Sigmoid colon (tissue), 7 donors: ENCODE data around the gene LARGE1. TPM values are rescaled to one million over a fixed set of nuclear protein-coding genes. Genes with fewer than 3 reads are reported as not detected.

Experiments used
- DNase-seq: peaks from one replicate; pipeline ENCODE4 v3.0.0-alpha.2; 2019
- H3K27ac ChIP-seq, 4 donors: fragments of 200-600 bp; sonication (generic); one replicate each; pipeline ENCODE4 v1.5.1; 2016 to 2019; ENCODE audit warnings: mild to moderate bottlenecking in 1 of 4
- H3K27me3 ChIP-seq, 3 donors: fragments of 200-600 bp; sonication (generic); one replicate each; pipeline ENCODE4 v1.5.1; 2019; ENCODE audit warnings: mild to moderate bottlenecking in 1 of 3
- H3K36me3 ChIP-seq, 4 donors: fragments of 200-600 bp; sonication (generic); one replicate each; pipeline ENCODE4 v1.5.1; 2016 to 2019
- H3K4me1 ChIP-seq, 4 donors: fragments of 200-600 bp; sonication (generic); one replicate each; pipeline ENCODE4 v1.5.1; 2017 to 2019
- H3K4me3 ChIP-seq, 4 donors: fragments of 200-600 bp; sonication (generic); one replicate each; pipeline ENCODE4 v1.5.1; 2017 to 2019; ENCODE audit warnings: mild to moderate bottlenecking in 2 of 4, moderate library complexity in 1 of 4
- H3K9me3 ChIP-seq, 4 donors: fragments of 200-600 bp in 3 of 4; sonication (generic) in 3 of 4; one replicate each; pipeline versions ENCODE4 v1.5.1 to v1.6.1; 2013 to 2019
- CTCF ChIP-seq, 4 experiments: fragments of 450-650 bp in 3 of 4; fragments of 200-600 bp in 1 of 4; IDR thresholded peaks; one replicate each; pipeline ENCODE4 v1.5.1; 2016 to 2019; ENCODE audit warnings: antibody characterized with exemption in 4 of 4, mild to moderate bottlenecking in 3 of 4, moderate library complexity in 2 of 4
- EP300 ChIP-seq, 4 donors: sonication (generic); formaldehyde crosslinking; IDR thresholded peaks; one replicate each; pipeline ENCODE4 v1.6.1; 2017; ENCODE audit warnings: antibody characterized with exemption in 4 of 4
- POLR2A ChIP-seq, 2 donors: fragments of 450-650 bp; IDR thresholded peaks; one replicate each; pipeline ENCODE4 v1.6.1; 2016; ENCODE audit warnings: antibody characterized with exemption in 2 of 2, mild to moderate bottlenecking in 2 of 2, moderate library complexity in 2 of 2
- POLR2AphosphoS5 ChIP-seq, 4 donors: sonication (generic); formaldehyde crosslinking; IDR thresholded peaks; one replicate each; pipeline ENCODE4 v1.6.1; 2017; ENCODE audit warnings: antibody characterized with exemption in 4 of 4
- WGBS, 2 donors: extraction: QIAGEN DNeasy Blood & Tissue Kit; methylation state at CpG; one replicate each; pipeline ENCODE4 v1.1.7; 2013; 5-methylcytosine and 5-hydroxymethylcytosine counted together
- intact Hi-C: fragments of 100-400 bp; cut with DNase I; formaldehyde crosslinking; loops from one replicate; pipeline ENCODE4 v1.15.1; 2023
- polyA plus RNA-seq, 3 donors: library from polyadenylated mRNA; stranded (reverse); fragments of 200-250 nt; gene quantifications; one replicate each; pipeline ENCODE4 v1.2.3, GENCODE V29; 2013
- total RNA-seq, 4 donors: library from RNA; depleted of rRNA; stranded (reverse); fragments of >200 nt; gene quantifications; one replicate each; pipeline ENCODE4 v1.1.0, GENCODE V29; 2016
- donor health status: healthy with polysubstance abuse.
- donor health status: Bipolar disorder and iron deficiency.
- donor health status: healthy.

LARGE1 gene
- total and polyA plus RNA-seq, 7 donors: 5.8 to 74.4 (median 38.0) TPM

- DNase-seq: no peak
- H3K27ac ChIP-seq: no peak overlapping the region
- intact Hi-C loops: no loop called here
- peaks cover 0 to 32% (median 15%) of the 10 kb centered on the region in 4 donors for H3K4me1 ChIP-seq
- H3K9me3 ChIP-seq: no peaks in the 10 kb centered on the region
- no peak for TF ChIP-seq POLR2AphosphoS5 (IDR thresholded peaks at IDR 0.05)
- no peak for TF ChIP-seq CTCF (IDR thresholded peaks at IDR 0.05)
- TF ChIP-seq EP300 (IDR thresholded peaks at IDR 0.05): no peak
- no peak for TF ChIP-seq POLR2A (IDR thresholded peaks at IDR 0.05)
- H3K4me3 ChIP-seq: no peak overlapping the region
- 65 to 92% methylated on average over 10 of the region's 10 CpGs for WGBS, 2 donors
- H3K36me3 ChIP-seq: no peaks in the 10 kb centered on the region
- no peaks in the 10 kb centered on the region for H3K27me3 ChIP-seq
Measured at GRCh38 chr22:33687464-33687863, 232.8 kb downstream of the LARGE1 start.

- Histone ChIP-seq H3K27me3 (no peaks in the 10 kb centered on the region), H3K27ac (no peak overlapping the region), H3K4me1 (peaks cover 0 to 22% (median 9%) of the 10 kb centered on the region in 4 donors), H3K36me3 (no peaks in the 10 kb centered on the region), H3K9me3 (no peaks in the 10 kb centered on the region), H3K4me3 (no peak overlapping the region)
- no peak for TF ChIP-seq POLR2A (IDR thresholded peaks at IDR 0.05)
- TF ChIP-seq CTCF (IDR thresholded peaks at IDR 0.05): no peak
- TF ChIP-seq POLR2AphosphoS5 (IDR thresholded peaks at IDR 0.05): no peak
- no peak for TF ChIP-seq EP300 (IDR thresholded peaks at IDR 0.05)
- WGBS, 2 donors: 93 to 94% methylated on average over 11 of the region's 11 CpGs
- DNase-seq: no peak
- intact Hi-C loops: no loop called here
Measured at GRCh38 chr22:33684087-33684486, 236.2 kb downstream of the LARGE1 start.

GRCh38 chr22:33682927-33683326 lies 237.3 kb downstream of the LARGE1 start:
- WGBS, 2 donors: 43 to 66% methylated on average over 2 of the region's 2 CpGs
- Histone ChIP-seq H3K27me3 (no peaks in the 10 kb centered on the region), H3K9me3 (no peaks in the 10 kb centered on the region), H3K36me3 (no peaks in the 10 kb centered on the region), H3K27ac (no peak overlapping the region), H3K4me1 (peaks cover 0 to 19% (median 6%) of the 10 kb centered on the region in 4 donors), H3K4me3 (no peak overlapping the region)
- intact Hi-C loops: no loop called here
- TF ChIP-seq EP300 (IDR thresholded peaks at IDR 0.05): no peak
- no peak for TF ChIP-seq POLR2A (IDR thresholded peaks at IDR 0.05)
- TF ChIP-seq POLR2AphosphoS5 (IDR thresholded peaks at IDR 0.05): no peak
- TF ChIP-seq CTCF (IDR thresholded peaks at IDR 0.05): no peak
- DNase-seq: no peak

- Histone ChIP-seq H3K27ac (no peak overlapping the region), H3K4me3 (no peak overlapping the region), H3K4me1 (peaks cover 0 to 21% (median 9%) of the 10 kb centered on the region in 4 donors), H3K36me3 (no peaks in the 10 kb centered on the region), H3K9me3 (no peaks in the 10 kb centered on the region), H3K27me3 (no peaks in the 10 kb centered on the region)
- TF ChIP-seq CTCF (IDR thresholded peaks at IDR 0.05): no peak
- no peak for TF ChIP-seq EP300 (IDR thresholded peaks at IDR 0.05)
- no peak for TF ChIP-seq POLR2A (IDR thresholded peaks at IDR 0.05)
- TF ChIP-seq POLR2AphosphoS5 (IDR thresholded peaks at IDR 0.05): no peak
- intact Hi-C loops: no loop called here
- DNase-seq: no peak
- WGBS, 2 donors: 93 to 94% methylated on average over 3 of the region's 3 CpGs
Measured at GRCh38 chr22:33680632-33681031, 239.6 kb downstream of the LARGE1 start.

- no peak overlapping the region for H3K27ac ChIP-seq
- WGBS, 2 donors: 89% methylated on average over 11 of the region's 11 CpGs
Measured at GRCh38 chr22:33678523-33678922, 241.8 kb downstream of the LARGE1 start.

More at GRCh38 chr22:33678523-33678922, 241.8 kb downstream of the LARGE1 start:
- Histone ChIP-seq H3K4me3 (no peak overlapping the region), H3K4me1 (peaks cover 0 to 14% (median 7%) of the 10 kb centered on the region in 4 donors), H3K36me3 (no peaks in the 10 kb centered on the region), H3K9me3 (no peaks in the 10 kb centered on the region), H3K27me3 (no peaks in the 10 kb centered on the region)
- DNase-seq: no peak
- intact Hi-C loops: no loop called here
- TF ChIP-seq EP300 (IDR thresholded peaks at IDR 0.05) (no peak), POLR2AphosphoS5 (IDR thresholded peaks at IDR 0.05) (no peak), CTCF (IDR thresholded peaks at IDR 0.05) (no peak), POLR2A (IDR thresholded peaks at IDR 0.05) (no peak)
